ENCODE results near the gene ADAM10.

Gene ADAM10

DNA sequence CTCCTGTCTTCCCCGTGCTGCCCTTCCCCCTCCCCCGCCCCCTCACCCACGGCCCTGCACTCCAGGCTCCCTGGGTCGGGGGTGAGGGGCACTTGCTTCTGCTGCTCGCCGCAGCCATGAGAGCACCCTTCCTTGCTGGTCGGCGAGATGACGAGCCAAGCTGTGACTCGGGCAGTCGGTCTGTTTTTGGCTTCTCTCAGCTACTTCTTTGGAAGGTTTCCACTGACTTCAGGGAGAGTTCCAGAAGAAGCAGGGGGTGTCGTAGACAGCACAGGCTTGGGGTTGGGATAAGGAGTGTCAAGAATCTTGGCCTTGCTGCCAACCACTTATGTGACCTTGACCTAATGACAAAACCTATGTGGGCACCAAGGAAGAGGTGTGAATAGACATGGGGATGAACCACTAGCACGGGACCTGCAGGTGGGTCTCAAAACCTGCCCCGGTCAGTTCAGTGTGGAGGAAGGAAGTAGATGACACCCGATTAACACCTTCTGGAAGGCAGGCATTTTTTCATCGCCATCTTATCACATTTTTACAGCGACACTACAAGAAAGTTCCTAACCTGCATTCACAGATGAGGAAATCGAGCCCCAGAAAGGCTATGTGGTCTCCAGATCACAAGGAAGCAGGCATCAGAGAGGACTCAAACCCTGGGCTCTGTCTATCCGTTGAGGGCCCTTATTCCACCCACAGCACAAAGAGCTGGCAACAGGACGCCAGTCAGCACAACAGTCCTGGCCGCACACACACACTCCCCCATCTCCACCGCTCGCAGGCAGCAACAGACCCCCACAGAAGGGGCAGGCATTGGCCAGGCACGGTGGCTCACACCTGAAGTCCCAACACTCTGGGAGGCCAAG is 196.8 kb downstream of the ADAM10 start:
- H3K27ac ChIP-seq (ENCODE audit: low read length), result no peak overlapping the region
- no peak overlapping the region for H3K9ac ChIP-seq (ENCODE audit: low read length in 2 of 2)
- H3K9me3 ChIP-seq (ENCODE audit: control insufficient read depth in 2 of 2, low read length in 2 of 2), result no peaks in the 10 kb centered on the region
- peak overlapping the region in 1 of 2 donors; percentile 47 for H3K4me3 ChIP-seq (ENCODE audit: low read length in 2 of 2)
- no peaks in the 10 kb centered on the region for H3K36me3 ChIP-seq (ENCODE audit: control insufficient read depth in 2 of 2, insufficient read depth in 2 of 2, low read length in 2 of 2)
- H3K27me3 ChIP-seq (ENCODE audit: control insufficient read depth in 1 of 2, insufficient read depth in 2 of 2, low read length in 2 of 2), result no peaks in the 10 kb centered on the region
- H3K4me1 ChIP-seq (ENCODE audit: control insufficient read depth, insufficient read depth, low read length), result peaks cover 24% of the 10 kb centered on the region

DNA sequence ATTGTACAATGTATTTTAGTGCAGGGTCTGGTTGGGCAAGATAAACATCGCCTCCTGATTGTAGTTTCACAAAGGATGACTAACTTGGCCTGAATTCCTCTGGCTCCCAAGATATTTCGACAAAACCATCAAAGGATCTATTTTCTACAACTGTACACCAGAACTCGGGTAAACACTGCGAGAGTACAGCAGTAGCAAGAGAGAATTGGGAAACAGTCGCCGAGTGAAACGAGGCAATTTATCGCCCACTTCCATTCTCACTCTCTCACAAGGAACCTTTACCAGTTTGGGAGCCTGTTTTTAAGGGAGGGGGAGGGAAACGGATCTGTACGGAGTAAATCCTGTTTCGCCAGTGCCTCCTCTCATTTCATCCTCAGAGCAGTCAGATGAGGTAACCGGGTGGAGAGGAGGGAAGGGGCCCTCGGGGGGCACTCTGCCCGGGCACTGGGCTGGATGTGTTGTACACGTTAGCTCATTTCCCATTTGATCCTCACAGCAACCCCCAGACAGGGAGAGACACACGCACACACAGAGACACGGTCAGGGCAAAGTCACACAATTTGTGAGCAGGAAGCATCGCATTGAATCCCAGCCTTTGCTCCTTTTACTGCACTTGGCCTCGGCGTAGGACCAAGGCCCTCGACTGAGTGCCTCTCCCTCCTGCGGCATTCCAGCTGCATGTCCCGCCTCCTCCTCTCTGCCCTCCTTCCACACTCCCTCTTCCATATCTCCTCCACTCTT is 197.6 kb downstream of the ADAM10 start:
- Histone ChIP-seq H3K27ac (ENCODE audit: low read length) (no peak overlapping the region), H3K27me3 (ENCODE audit: control insufficient read depth in 1 of 2, insufficient read depth in 2 of 2, low read length in 2 of 2) (no peaks in the 10 kb centered on the region), H3K36me3 (ENCODE audit: control insufficient read depth in 2 of 2, insufficient read depth in 2 of 2, low read length in 2 of 2) (no peaks in the 10 kb centered on the region), H3K4me3 (ENCODE audit: low read length in 2 of 2) (peak overlapping the region in 1 of 2 donors; percentile 47), H3K9ac (ENCODE audit: low read length in 2 of 2) (peak overlapping the region in 1 of 2 donors; percentile 29), H3K4me1 (ENCODE audit: control insufficient read depth, insufficient read depth, low read length) (peaks cover 29% of the 10 kb centered on the region), H3K9me3 (ENCODE audit: control insufficient read depth in 2 of 2, low read length in 2 of 2) (no peaks in the 10 kb centered on the region)

GRCh38 chr15:58551084-58551763 is 198.3 kb downstream of the ADAM10 start:
- Histone ChIP-seq H3K9me3 (ENCODE audit: control insufficient read depth in 2 of 2, low read length in 2 of 2) (no peaks in the 10 kb centered on the region), H3K36me3 (ENCODE audit: control insufficient read depth in 2 of 2, insufficient read depth in 2 of 2, low read length in 2 of 2) (no peaks in the 10 kb centered on the region), H3K4me3 (ENCODE audit: low read length in 2 of 2) (no peak overlapping the region), H3K4me1 (ENCODE audit: control insufficient read depth, insufficient read depth, low read length) (peaks cover 29% of the 10 kb centered on the region), H3K9ac (ENCODE audit: low read length in 2 of 2) (no peak overlapping the region), H3K27me3 (ENCODE audit: control insufficient read depth in 1 of 2, insufficient read depth in 2 of 2, low read length in 2 of 2) (no peaks in the 10 kb centered on the region), H3K27ac (ENCODE audit: low read length) (no peak overlapping the region)

DNA sequence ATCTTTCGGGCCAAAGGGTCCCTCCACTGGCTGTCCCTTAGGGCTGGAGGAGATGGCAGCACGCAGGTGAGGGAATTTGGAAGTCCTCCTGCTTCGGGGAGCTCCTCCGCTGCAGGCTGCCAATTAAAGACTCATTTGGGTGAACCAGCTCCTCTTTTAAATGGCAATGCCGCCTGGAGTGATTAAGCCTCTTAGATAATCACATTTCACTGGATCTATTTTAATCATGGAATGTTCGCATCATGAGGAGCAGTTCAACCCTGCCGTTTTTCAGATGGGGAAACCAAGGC is 199.8 kb downstream of the ADAM10 start:
- Histone ChIP-seq H3K9me3 (ENCODE audit: control insufficient read depth in 2 of 2, low read length in 2 of 2) (no peaks in the 10 kb centered on the region), H3K4me3 (ENCODE audit: low read length in 2 of 2) (peak overlapping the region in 1 of 2 donors; percentile 8), H3K27me3 (ENCODE audit: control insufficient read depth in 1 of 2, insufficient read depth in 2 of 2, low read length in 2 of 2) (no peaks in the 10 kb centered on the region), H3K27ac (ENCODE audit: low read length) (peak overlapping the region; percentile 31), H3K4me1 (ENCODE audit: control insufficient read depth, insufficient read depth, low read length) (peaks cover 29% of the 10 kb centered on the region), H3K36me3 (ENCODE audit: control insufficient read depth in 2 of 2, insufficient read depth in 2 of 2, low read length in 2 of 2) (no peaks in the 10 kb centered on the region), H3K9ac (ENCODE audit: low read length in 2 of 2) (no peak overlapping the region)

- no peaks in the 10 kb centered on the region for H3K27me3 ChIP-seq (ENCODE audit: control insufficient read depth in 1 of 2, insufficient read depth in 2 of 2, low read length in 2 of 2)
- H3K4me3 ChIP-seq (ENCODE audit: low read length in 2 of 2), result peak overlapping the region in 1 of 2 donors; percentile 17
- peak overlapping the region in 1 of 2 donors; percentile 21 for H3K9ac ChIP-seq (ENCODE audit: low read length in 2 of 2)
- H3K27ac ChIP-seq (ENCODE audit: low read length), result peak overlapping the region; percentile 31
- no peaks in the 10 kb centered on the region for H3K36me3 ChIP-seq (ENCODE audit: control insufficient read depth in 2 of 2, insufficient read depth in 2 of 2, low read length in 2 of 2)
- H3K9me3 ChIP-seq (ENCODE audit: control insufficient read depth in 2 of 2, low read length in 2 of 2), result no peaks in the 10 kb centered on the region
- peaks cover 29% of the 10 kb centered on the region for H3K4me1 ChIP-seq (ENCODE audit: control insufficient read depth, insufficient read depth, low read length)
Measured at GRCh38 chr15:58549013-58549784, 200.3 kb downstream of the ADAM10 start.

- Histone ChIP-seq H3K9me3 (ENCODE audit: control insufficient read depth in 2 of 2, low read length in 2 of 2) (no peaks in the 10 kb centered on the region), H3K27me3 (ENCODE audit: control insufficient read depth in 1 of 2, insufficient read depth in 2 of 2, low read length in 2 of 2) (no peaks in the 10 kb centered on the region), H3K27ac (ENCODE audit: low read length) (peak overlapping the region; percentile 31), H3K9ac (ENCODE audit: low read length in 2 of 2) (no peak overlapping the region), H3K4me1 (ENCODE audit: control insufficient read depth, insufficient read depth, low read length) (peaks cover 29% of the 10 kb centered on the region), H3K36me3 (ENCODE audit: control insufficient read depth in 2 of 2, insufficient read depth in 2 of 2, low read length in 2 of 2) (no peaks in the 10 kb centered on the region), H3K4me3 (ENCODE audit: low read length in 2 of 2) (no peak overlapping the region)
Measured at GRCh38 chr15:58548308-58549012, 201.0 kb downstream of the ADAM10 start.

- H3K4me1 ChIP-seq (ENCODE audit: control insufficient read depth, insufficient read depth, low read length), result peaks cover 29% of the 10 kb centered on the region
- H3K9ac ChIP-seq (ENCODE audit: low read length in 2 of 2), result no peak overlapping the region
- H3K27ac ChIP-seq (ENCODE audit: low read length), result no peak overlapping the region
Measured at GRCh38 chr15:58547628-58548307, 201.7 kb downstream of the ADAM10 start.

GRCh38 chr15:58546635-58547627 is 202.6 kb downstream of the ADAM10 start:
- H3K4me3 ChIP-seq (ENCODE audit: low read length in 2 of 2), result no peak overlapping the region
- no peaks in the 10 kb centered on the region for H3K9me3 ChIP-seq (ENCODE audit: control insufficient read depth in 2 of 2, low read length in 2 of 2)
- peaks cover 26% of the 10 kb centered on the region for H3K4me1 ChIP-seq (ENCODE audit: control insufficient read depth, insufficient read depth, low read length)
- no peaks in the 10 kb centered on the region for H3K27me3 ChIP-seq (ENCODE audit: control insufficient read depth in 1 of 2, insufficient read depth in 2 of 2, low read length in 2 of 2)
- no peaks in the 10 kb centered on the region for H3K36me3 ChIP-seq (ENCODE audit: control insufficient read depth in 2 of 2, insufficient read depth in 2 of 2, low read length in 2 of 2)
- no peak overlapping the region for H3K27ac ChIP-seq (ENCODE audit: low read length)
- H3K9ac ChIP-seq (ENCODE audit: low read length in 2 of 2), result no peak overlapping the region

More at GRCh38 chr15:58547628-58548307, 201.7 kb downstream of the ADAM10 start:
- no peaks in the 10 kb centered on the region for H3K27me3 ChIP-seq (ENCODE audit: control insufficient read depth in 1 of 2, insufficient read depth in 2 of 2, low read length in 2 of 2)
- no peaks in the 10 kb centered on the region for H3K9me3 ChIP-seq (ENCODE audit: control insufficient read depth in 2 of 2, low read length in 2 of 2)
- H3K4me3 ChIP-seq (ENCODE audit: low read length in 2 of 2), result no peak overlapping the region
- H3K36me3 ChIP-seq (ENCODE audit: control insufficient read depth in 2 of 2, insufficient read depth in 2 of 2, low read length in 2 of 2), result no peaks in the 10 kb centered on the region

DNA sequence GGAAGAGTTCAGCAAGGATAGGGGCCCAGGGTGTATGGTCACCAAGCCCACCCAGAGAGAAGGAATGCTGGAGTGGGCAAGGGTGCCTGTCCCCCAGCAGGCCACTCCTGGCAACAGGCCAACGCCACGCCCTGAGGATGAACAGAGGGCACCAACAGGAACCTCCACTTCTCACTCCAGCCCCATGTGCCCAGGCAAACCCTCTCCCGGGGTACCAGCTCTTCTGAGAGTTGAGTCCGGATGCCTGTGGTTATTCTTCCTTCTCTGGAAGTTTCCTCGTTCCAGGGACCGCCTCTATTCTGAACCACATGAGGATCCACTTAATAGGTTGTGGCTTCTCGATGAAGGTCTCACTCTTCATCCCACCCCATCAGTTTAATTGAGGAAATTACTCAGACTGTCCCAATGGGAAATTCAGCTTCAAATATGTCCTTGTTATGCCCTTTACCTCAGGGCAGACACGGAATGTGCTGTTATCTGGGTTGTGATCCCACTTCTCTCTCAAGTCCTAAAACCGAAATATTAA is 203.4 kb downstream of the ADAM10 start:
- Histone ChIP-seq H3K27ac (ENCODE audit: low read length) (no peak overlapping the region), H3K9ac (ENCODE audit: low read length in 2 of 2) (no peak overlapping the region), H3K4me1 (ENCODE audit: control insufficient read depth, insufficient read depth, low read length) (peaks cover 25% of the 10 kb centered on the region), H3K36me3 (ENCODE audit: control insufficient read depth in 2 of 2, insufficient read depth in 2 of 2, low read length in 2 of 2) (no peaks in the 10 kb centered on the region), H3K27me3 (ENCODE audit: control insufficient read depth in 1 of 2, insufficient read depth in 2 of 2, low read length in 2 of 2) (no peaks in the 10 kb centered on the region), H3K4me3 (ENCODE audit: low read length in 2 of 2) (no peak overlapping the region), H3K9me3 (ENCODE audit: control insufficient read depth in 2 of 2, low read length in 2 of 2) (no peaks in the 10 kb centered on the region)
